Epithelial cell of alveolus of lung (primary cell): ENCODE data around the gene GAL3ST3. TPM values are rescaled to one million over a fixed set of nuclear protein-coding genes. Genes with fewer than 3 reads are reported as not detected.

Experiments
- total RNA-seq: library from RNA; depleted of rRNA; stranded (reverse); fragments of >200 nt; gene quantifications from 2 replicates; pipeline ENCODE4 v1.2.1, GENCODE V29; 2015

GAL3ST3 gene
- 0.91 and 1.8 TPM in 2 replicates for total RNA-seq

GRCh38 chr11:66048547-66049323 lies at the start of gene GAL3ST3:
Gene GAL3ST3 (minus strand): TSS chr11:66049161. CDS start chr11:66045415, 3,746 bp downstream.

GRCh38 chr11:66069715-66070603 lies 21.0 kb upstream of the GAL3ST3 start, which contains the start of gene PACS1:
Gene PACS1 (plus strand): TSS chr11:66070272. CDS start chr11:66070487, 215 bp downstream.

GRCh38 chr11:66051766-66052663 lies 3.1 kb upstream of the GAL3ST3 start, which contains the start of gene SF3B2:
Gene SF3B2 (plus strand): TSS chr11:66052364. CDS start chr11:66052385, 21 bp downstream.

GRCh38 chr11:66026017-66026529 lies 22.9 kb downstream of the GAL3ST3 start, which contains the start of gene CATSPER1:
Gene CATSPER1 (minus strand): TSS chr11:66026479. CDS start chr11:66026379, 100 bp downstream.

GRCh38 chr11:66011785-66012303 lies 37.1 kb downstream of the GAL3ST3 start, which contains the start of gene CST6:
Gene CST6 (plus strand): TSS chr11:66012008. CDS start chr11:66012045, 37 bp downstream.

GRCh38 chr11:66001942-66002647 lies 46.9 kb downstream of the GAL3ST3 start, which contains the start of the genes BANF1 and EIF1AD:
Gene BANF1 (plus strand): TSS chr11:66002503. CDS start chr11:66003251, 748 bp downstream.
Gene EIF1AD (minus strand): TSS chr11:66002157. CDS start chr11:66000389, 1,768 bp downstream.

Other genes with a start within 250 kb of the GAL3ST3 start
- 0.13 and 3.1 TPM in 2 replicates for gene SNX32, start 215.2 kb downstream of the GAL3ST3 start, total RNA-seq
- gene CFL1, start 191.0 kb downstream of the GAL3ST3 start, total RNA-seq, result 940 and 1,907 TPM in 2 replicates
- 38.3 and 43.1 TPM in 2 replicates for gene MUS81, start 188.7 kb downstream of the GAL3ST3 start, total RNA-seq
- 127 and 206 TPM in 2 replicates for gene EFEMP2, start 176.4 kb downstream of the GAL3ST3 start, total RNA-seq
- not detected in 2 replicates for gene CTSW, start 169.3 kb downstream of the GAL3ST3 start, total RNA-seq
- 122 and 222 TPM in 2 replicates for gene FIBP, start 160.7 kb downstream of the GAL3ST3 start, total RNA-seq
- 138 and 155 TPM in 2 replicates for gene CCDC85B, start 158.5 kb downstream of the GAL3ST3 start, total RNA-seq
- gene FOSL1, start 148.8 kb downstream of the GAL3ST3 start, total RNA-seq, result 26.8 and 88.8 TPM in 2 replicates
- 20.0 and 36.6 TPM in 2 replicates for gene C11orf68, start 130.1 kb downstream of the GAL3ST3 start, total RNA-seq
- 125 and 209 TPM in 2 replicates for gene DRAP1, start 129.7 kb downstream of the GAL3ST3 start, total RNA-seq
- not detected in 2 replicates for gene TSGA10IP, start 103.7 kb downstream of the GAL3ST3 start, total RNA-seq
- 27.7 and 41.0 TPM in 2 replicates for gene SART1, start 87.4 kb downstream of the GAL3ST3 start, total RNA-seq
- gene EIF1AD, start 47.0 kb downstream of the GAL3ST3 start, total RNA-seq, result 17.3 and 33.9 TPM in 2 replicates
- 49.9 and 112 TPM in 2 replicates for gene BANF1, start 46.7 kb downstream of the GAL3ST3 start, total RNA-seq
- 22.1 TPM in 1 of 2 replicates, not detected in the other for gene CST6, start 37.2 kb downstream of the GAL3ST3 start, total RNA-seq
- not detected in 2 replicates for gene CATSPER1, start 22.7 kb downstream of the GAL3ST3 start, total RNA-seq
- gene SF3B2, start 3.2 kb upstream of the GAL3ST3 start, total RNA-seq, result 157 and 172 TPM in 2 replicates
- gene PACS1, start 21.1 kb upstream of the GAL3ST3 start, total RNA-seq, result 22.9 and 26.6 TPM in 2 replicates
- 19.0 and 19.4 TPM in 2 replicates for gene KLC2, start 208.5 kb upstream of the GAL3ST3 start, total RNA-seq
- gene RAB1B, start 219.5 kb upstream of the GAL3ST3 start, total RNA-seq, result 106 and 159 TPM in 2 replicates
- gene CNIH2, start 229.0 kb upstream of the GAL3ST3 start, total RNA-seq, result 0.26 and 1.1 TPM in 2 replicates
- 167 and 281 TPM in 2 replicates for gene YIF1A, start 240.0 kb upstream of the GAL3ST3 start, total RNA-seq
- 0.39 TPM in 1 of 2 replicates, not detected in the other for gene TMEM151A, start 242.7 kb upstream of the GAL3ST3 start, total RNA-seq